ENCODE data around the gene HELB.

The HELB gene

GRCh38 chr12:66319266-66319954 lies 17.1 kb downstream of the HELB start:
- TF ChIP-seq, protein P1, sequence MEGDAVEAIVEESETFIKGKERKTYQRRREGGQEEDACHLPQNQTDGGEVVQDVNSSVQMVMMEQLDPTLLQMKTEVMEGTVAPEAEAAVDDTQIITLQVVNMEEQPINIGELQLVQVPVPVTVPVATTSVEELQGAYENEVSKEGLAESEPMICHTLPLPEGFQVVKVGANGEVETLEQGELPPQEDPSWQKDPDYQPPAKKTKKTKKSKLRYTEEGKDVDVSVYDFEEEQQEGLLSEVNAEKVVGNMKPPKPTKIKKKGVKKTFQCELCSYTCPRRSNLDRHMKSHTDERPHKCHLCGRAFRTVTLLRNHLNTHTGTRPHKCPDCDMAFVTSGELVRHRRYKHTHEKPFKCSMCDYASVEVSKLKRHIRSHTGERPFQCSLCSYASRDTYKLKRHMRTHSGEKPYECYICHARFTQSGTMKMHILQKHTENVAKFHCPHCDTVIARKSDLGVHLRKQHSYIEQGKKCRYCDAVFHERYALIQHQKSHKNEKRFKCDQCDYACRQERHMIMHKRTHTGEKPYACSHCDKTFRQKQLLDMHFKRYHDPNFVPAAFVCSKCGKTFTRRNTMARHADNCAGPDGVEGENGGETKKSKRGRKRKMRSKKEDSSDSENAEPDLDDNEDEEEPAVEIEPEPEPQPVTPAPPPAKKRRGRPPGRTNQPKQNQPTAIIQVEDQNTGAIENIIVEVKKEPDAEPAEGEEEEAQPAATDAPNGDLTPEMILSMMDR (IDR thresholded peaks at IDR 0.05; ENCODE audit: low read depth, low read length), result no peak
- H3K4me3 ChIP-seq (ENCODE audit: low read depth, low read length), result no peak overlapping the region

GRCh38 chr12:66320996-66321395 lies 18.7 kb downstream of the HELB start:
- TF ChIP-seq, protein P1 (IDR thresholded peaks at IDR 0.05; ENCODE audit: low read depth, low read length), result no peak
- no peak overlapping the region for H3K4me3 ChIP-seq (ENCODE audit: low read depth, low read length)

DNA sequence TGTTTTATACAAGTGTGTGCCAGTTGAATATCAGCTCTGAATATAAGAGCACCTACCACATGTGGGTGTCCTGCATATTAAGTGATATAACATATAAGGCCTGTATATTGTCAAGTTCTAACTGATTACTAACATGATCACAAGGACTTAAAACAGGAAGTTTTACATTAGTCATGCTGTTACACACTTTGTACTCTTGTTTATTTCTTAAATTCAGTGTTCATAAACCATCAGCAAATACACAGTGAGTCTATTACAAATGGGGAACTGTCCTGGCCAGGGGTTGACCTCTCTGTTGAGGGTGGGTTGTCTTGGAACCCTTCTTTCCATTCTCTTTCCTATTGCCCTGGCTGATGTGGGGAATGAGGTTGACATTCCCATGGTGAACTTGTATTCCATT lies 19.1 kb downstream of the HELB start:
- H3K4me3 ChIP-seq (ENCODE audit: low read depth, low read length), result no peak overlapping the region
- TF ChIP-seq, protein P1 (IDR thresholded peaks at IDR 0.05; ENCODE audit: low read depth, low read length), result no peak

- TF ChIP-seq, protein P1 (IDR thresholded peaks at IDR 0.05; ENCODE audit: low read depth, low read length), result no peak
- no peak overlapping the region for H3K4me3 ChIP-seq (ENCODE audit: low read depth, low read length)
These were observed 20.7 kb downstream of the HELB start for GRCh38 chr12:66323017-66323416.

- TF ChIP-seq, protein P1 (IDR thresholded peaks at IDR 0.05; ENCODE audit: low read depth, low read length), result no peak
- no peak overlapping the region for H3K4me3 ChIP-seq (ENCODE audit: low read depth, low read length)
These were observed 27.6 kb downstream of the HELB start for GRCh38 chr12:66329941-66330340.

DNA sequence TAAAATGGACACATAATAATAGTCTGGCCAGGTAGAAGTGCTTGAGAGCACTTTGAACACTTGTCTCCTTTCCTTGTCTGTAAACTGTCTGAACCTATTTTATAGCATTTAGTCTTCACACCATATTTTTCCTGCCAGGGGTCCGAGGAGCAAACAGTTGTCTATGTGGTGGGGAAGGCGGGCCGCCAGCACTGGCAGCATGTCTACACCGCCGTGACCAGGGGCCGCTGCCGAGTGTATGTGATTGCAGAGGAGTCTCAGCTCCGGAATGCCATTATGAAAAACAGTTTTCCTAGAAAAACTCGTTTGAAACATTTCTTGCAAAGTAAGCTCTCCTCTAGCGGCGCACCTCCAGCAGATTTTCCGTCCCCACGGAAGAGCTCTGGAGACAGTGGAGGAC lies 28.7 kb downstream of the HELB start:
- H3K4me3 ChIP-seq (ENCODE audit: low read depth, low read length), result no peak overlapping the region
- TF ChIP-seq, protein P1 (IDR thresholded peaks at IDR 0.05; ENCODE audit: low read depth, low read length), result no peak

GRCh38 chr12:66331814-66332213 lies 29.5 kb downstream of the HELB start:
- no peak overlapping the region for H3K4me3 ChIP-seq (ENCODE audit: low read depth, low read length)
- TF ChIP-seq, protein P1 (IDR thresholded peaks at IDR 0.05; ENCODE audit: low read depth, low read length), result no peak

Measured in WI38 (cell line).